NOMO-1 treated with dmso at 0.1 percent for 144 hours (cell line): ENCODE data around the gene NKD1.

Experiments
- DNase-seq: peaks from one replicate; lab custom pipeline; 2025; ENCODE audit not compliant: unreplicated experiment; lab: John Stamatoyannopoulos, UW

NKD1 gene

DNA sequence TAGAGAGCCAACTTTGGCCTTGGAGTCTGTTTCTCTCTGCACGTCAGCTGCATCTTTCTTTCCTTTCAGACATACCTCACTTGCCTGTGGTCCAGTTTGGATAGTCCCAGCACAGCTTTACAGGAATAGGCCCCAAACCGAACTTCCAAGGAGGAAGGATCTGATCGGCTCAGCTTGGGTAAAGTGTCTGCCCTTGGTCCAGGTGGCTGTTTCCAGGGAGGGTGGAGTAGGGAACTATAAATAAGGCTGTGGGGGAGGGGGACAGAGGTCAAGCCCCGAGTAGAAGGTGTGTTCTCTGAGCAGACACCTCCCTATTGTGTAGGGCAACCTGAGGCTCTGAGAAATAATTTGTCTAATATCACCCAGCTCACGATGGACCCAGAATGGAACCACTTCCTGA is 29.2 kb upstream of the NKD1 start:
- DNase-seq = no peak

- no peak for DNase-seq
Observed at GRCh38 chr16:50519602-50520001, 28.6 kb upstream of the NKD1 start.

GRCh38 chr16:50520451-50521245 is 27.5 kb upstream of the NKD1 start:
- no peak for DNase-seq

DNA sequence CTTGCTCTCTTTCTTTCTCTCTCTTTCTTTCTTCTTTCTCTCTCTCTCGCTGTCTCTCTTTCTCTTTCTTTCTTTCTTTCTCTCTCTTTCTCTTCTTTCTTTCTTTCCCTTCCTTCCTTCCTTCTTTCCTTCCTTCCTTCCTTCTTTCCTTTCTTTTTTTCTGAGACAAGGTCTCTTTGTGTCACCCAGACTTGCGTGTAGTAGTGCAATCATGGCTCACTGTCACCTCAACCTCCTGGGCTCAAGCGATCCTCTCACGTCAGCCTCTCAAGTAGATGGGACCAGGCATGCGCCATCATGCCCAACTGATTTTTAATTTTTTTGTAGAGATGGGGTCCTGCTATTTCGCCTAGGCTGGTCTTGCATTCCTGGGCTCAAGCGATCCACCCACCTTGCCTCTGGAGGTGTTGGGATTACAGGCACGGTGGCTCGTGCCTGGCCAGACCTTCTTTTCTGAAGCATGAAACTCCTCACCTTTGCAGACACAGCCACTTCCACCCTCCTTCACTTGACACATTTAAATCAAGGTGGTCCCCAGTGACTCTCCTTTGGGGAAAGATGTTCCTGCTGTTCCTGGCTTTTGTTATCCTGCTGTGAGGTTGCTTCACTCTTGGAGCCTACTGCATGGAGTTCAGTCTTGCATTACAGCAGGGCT is 26.8 kb upstream of the NKD1 start:
- no peak for DNase-seq

GRCh38 chr16:50522324-50522723 is 25.9 kb upstream of the NKD1 start:
- DNase-seq = no peak

GRCh38 chr16:50523710-50524109 is 24.5 kb upstream of the NKD1 start:
- no peak for DNase-seq

GRCh38 chr16:50525262-50525661 is 22.9 kb upstream of the NKD1 start:
- DNase-seq = no peak

GRCh38 chr16:50525716-50526115 is 22.5 kb upstream of the NKD1 start:
- no peak for DNase-seq

GRCh38 chr16:50526249-50526648 is 21.9 kb upstream of the NKD1 start:
- no peak for DNase-seq

DNA sequence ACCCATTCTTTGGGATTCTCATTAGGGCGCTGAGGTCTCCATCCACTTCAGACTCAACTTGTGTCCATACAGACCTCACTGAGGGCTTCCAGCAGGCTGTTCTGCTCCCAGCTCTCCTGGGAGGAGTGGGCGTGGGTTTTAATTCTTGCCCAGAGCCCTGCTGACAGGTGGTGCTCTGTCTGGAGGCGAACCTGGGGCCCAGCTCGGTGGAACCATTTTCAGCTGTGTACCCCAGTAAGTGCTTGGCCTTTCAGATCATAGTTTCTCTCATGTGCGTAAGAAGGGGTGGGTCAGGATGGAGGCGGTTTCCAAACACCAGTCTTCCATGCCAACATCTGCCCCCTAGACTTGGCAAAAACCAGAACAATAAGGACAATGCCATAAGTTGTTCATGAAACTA is 21.4 kb upstream of the NKD1 start:
- no peak for DNase-seq

GRCh38 chr16:50528820-50529219 is 19.4 kb upstream of the NKD1 start:
- DNase-seq = no peak

DNA sequence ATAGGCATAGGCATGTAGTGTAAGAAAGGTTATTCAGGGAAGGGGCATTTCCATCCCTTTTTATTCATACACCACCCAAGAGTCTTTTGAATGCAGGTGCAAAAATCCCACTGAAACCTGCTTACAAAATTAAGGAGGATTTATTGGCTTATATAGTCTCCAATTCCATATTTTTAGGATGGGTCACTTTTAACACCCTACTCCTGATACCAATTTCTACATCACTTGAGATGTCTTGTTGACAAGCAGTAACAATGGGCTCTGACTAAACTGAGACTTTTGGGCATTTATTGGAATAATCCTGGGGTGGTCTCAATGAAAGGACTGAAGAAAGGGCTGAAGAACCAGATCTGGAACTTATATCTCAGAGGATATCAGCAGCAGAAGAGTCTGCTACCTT is 18.9 kb upstream of the NKD1 start:
- no peak for DNase-seq

GRCh38 chr16:50530277-50531236 is 17.6 kb upstream of the NKD1 start:
- DNase-seq = no peak

- DNase-seq = no peak
Observed at GRCh38 chr16:50531359-50531758, 16.8 kb upstream of the NKD1 start.

GRCh38 chr16:50531901-50532300 is 16.3 kb upstream of the NKD1 start:
- no peak for DNase-seq

DNA sequence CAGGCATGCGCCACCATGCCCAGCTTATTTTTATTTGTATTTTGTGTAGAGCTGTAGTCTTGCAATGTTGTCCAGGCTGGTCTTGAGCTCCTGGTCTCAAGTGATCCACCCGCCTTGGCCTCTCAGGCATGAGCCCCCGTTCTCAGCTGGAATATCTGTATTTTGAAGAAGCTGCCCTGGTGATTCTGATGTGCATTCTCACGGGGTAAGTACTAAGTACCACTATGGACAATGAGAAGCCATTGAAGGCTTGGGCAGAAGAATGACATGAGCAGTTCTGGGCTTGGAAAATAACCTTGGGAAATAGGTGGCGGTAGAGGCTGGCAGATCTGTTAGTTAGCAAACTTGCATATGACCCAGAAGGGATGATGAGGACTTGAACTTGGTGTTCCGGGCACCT is 15.6 kb upstream of the NKD1 start:
- DNase-seq = no peak

DNA sequence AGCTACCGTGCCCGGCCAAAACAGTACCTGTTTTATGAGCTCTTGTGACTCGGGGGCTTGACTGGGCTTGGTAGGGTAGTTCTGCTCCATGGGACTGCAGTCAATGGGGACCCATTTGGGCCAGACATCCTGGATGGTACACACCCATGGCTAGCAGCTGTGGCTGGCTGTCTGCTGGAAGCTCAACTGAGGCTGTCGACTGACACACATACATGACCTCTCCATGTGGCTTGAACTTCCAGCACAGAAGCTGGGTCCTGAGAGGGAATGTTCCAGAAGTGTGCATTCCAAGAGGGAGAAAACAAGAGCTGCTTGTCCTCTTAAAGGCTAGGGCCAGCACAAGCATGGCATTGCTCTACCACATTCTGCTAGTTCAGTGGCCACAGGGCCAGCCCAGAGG is 14.9 kb upstream of the NKD1 start:
- DNase-seq = no peak

GRCh38 chr16:50534091-50534490 is 14.1 kb upstream of the NKD1 start:
- DNase-seq = no peak

DNA sequence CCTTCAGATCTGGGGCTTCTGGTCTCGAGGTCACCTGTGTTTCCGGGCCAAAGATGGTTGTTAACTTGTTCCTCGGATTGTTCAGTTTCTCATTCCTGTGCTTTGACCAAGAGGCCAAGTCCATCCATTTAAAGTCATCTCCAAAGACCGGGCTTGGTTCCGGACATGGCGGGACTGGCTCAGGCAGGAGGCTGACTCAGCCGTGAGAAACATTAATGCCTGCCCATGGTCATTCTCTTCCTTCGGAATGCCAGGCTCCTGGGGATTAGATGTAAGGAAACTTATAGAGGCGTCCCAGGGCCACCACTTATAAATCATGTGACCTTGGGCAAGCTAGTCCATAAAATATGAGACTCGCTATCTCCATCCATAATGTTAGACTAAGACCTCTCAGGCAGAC is 13.6 kb upstream of the NKD1 start:
- DNase-seq = no peak

DNA sequence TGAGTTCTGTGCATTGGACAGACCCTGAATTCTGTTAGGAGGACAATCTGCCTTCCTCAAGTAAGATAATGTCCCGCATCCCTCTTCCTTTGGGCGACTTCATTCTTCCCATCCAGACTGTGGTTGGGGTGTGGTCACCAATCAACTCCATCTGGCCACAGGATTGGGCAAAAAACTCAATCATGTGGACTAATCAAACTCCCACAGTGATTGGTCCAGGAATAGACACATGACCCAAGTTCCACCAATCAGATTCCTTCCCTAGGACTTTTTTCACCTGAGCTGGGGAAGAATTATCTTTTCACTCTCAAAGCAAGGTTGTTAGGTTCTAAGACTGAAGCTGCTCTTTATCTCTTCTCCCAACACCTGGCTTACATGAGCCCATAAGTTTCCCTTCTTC is 13.2 kb upstream of the NKD1 start:
- DNase-seq = no peak

DNA sequence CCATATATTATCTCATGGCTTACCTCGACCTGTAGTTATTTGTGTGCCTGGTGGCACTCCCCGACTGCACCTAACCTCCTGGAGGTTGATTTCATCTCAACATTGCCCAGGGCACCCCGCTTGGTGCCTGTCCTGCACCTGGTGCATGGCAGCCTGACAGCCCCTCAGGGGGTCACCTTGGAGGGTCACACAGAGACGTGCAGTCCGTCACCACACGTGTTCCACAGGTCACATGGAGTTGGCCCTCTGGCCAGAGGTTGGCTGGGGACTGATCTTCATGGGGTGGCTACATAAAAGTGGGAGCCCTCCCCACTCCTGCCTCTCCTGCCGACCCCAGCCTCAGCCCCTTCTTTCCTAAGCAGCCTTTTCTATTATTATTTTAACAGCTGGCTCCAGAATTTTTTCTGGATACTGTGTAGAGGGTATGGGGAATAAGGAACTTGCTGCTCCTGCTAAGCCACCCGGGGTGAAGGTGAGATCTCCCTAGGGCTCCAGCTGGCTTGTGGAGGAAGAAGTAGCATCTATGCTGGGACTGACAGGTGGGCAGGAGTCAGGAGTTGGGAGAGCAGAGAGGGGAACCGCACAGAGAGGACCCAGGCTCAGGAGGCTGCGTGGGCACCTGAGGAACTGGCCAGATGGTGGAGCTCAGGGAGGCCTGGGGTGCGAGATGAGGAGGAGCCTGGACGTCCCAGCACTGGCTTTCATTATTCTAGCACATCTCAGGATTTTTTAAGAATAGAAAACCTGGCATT is 12.5 kb upstream of the NKD1 start:
- no peak for DNase-seq
